ENCODE data around the gene MYO5A. TPM values are rescaled to one million over a fixed set of nuclear protein-coding genes. Genes with fewer than 3 reads are reported as not detected.
A peak's percentile ranks its signal among the peaks of the same experiment; 100 is the strongest.

The MYO5A gene
- polyA plus RNA-seq, 1 donor (not counting 4 experiments of a cell fraction or from before 2014, with no cell fraction given): 53.8 TPM

- Histone ChIP-seq H3K9me3 (ENCODE audit: control insufficient read depth, low read depth, low read length) (no peaks in the 10 kb centered on the region), H3K9me1 (ENCODE audit: control insufficient read depth, extremely low read depth, insufficient read depth, low read length) (no peaks in the 10 kb centered on the region), H3K36me3 (ENCODE audit: control insufficient read depth in 2 of 2, extremely low read depth in 1 of 2, insufficient read depth in 2 of 2, low read length in 2 of 2) (no peaks in the 10 kb centered on the region), H3K9ac (ENCODE audit: control insufficient read depth, extremely low read depth, insufficient read depth, low read length) (no peak overlapping the region), H4K20me1 (ENCODE audit: control insufficient read depth, extremely low read depth, insufficient read depth, low read length) (no peaks in the 10 kb centered on the region), H3K4me1 (ENCODE audit: control insufficient read depth, extremely low read depth, insufficient read depth, low read length) (peaks cover under 1% of the 10 kb centered on the region), H3K4me3 (ENCODE audit: control insufficient read depth in 2 of 3, extremely low read depth in 1 of 3, insufficient read depth in 2 of 3, low read depth in 1 of 3, low read length in 3 of 3) (no peak overlapping the region), H3K27ac (ENCODE audit: control insufficient read depth, insufficient read depth, low read length) (no peak overlapping the region), H2AFZ (ENCODE audit: control insufficient read depth, low read length) (no peak overlapping the region), H3K79me2 (ENCODE audit: control insufficient read depth, insufficient read depth, low read length) (no peaks in the 10 kb centered on the region), H3K4me2 (ENCODE audit: control insufficient read depth, extremely low read depth, insufficient read depth, low read depth, low read length) (no peak overlapping the region), H3K27me3 (ENCODE audit: control insufficient read depth, extremely low read depth, insufficient read depth, low read length) (no peaks in the 10 kb centered on the region)
- no peak for FAIRE-seq
- TF ChIP-seq EZH2 (IDR thresholded peaks at IDR 0.05; ENCODE audit: low read length): no peak
- no peak for TF ChIP-seq CTCF (optimal IDR thresholded peaks at IDR 0.05 in 1 of 3, IDR thresholded peaks at IDR 0.05 in 1 of 3, conservative IDR thresholded peaks at IDR 0.05 in 1 of 3; ENCODE audit: extremely low read depth in 1 of 3, insufficient read depth in 2 of 3, low read length in 3 of 3)
- no peak for DNase-seq (ENCODE audit: low read depth, low spot score)
- dilution Hi-C loops (cut with MboI; ENCODE audit: extremely low pct_ligation_motif_present, low sequenced_read_pairs): no loop called here
Measured at GRCh38 chr15:52301265-52301847, 227.3 kb downstream of the MYO5A start.

- no peak for DNase-seq (ENCODE audit: low read depth, low spot score)
- no peak within 1 kb of the TSS for H3K9ac ChIP-seq (ENCODE audit: control insufficient read depth, extremely low read depth, insufficient read depth, low read length)
- no peak within 1 kb of the TSS for H2AFZ ChIP-seq (ENCODE audit: control insufficient read depth, low read length)
Measured at GRCh38 chr15:52295421-52296001, 233.2 kb downstream of the MYO5A start, which contains the start of gene MYO5C. Gene MYO5C (minus strand): TSS chr15:52295804. CDS start chr15:52295636, 168 bp downstream.

More at GRCh38 chr15:52295421-52296001, 233.2 kb downstream of the MYO5A start, which contains the start of gene MYO5C:
- Histone ChIP-seq H3K9me1 (ENCODE audit: control insufficient read depth, extremely low read depth, insufficient read depth, low read length) (no peaks in the 10 kb centered on the region), H3K36me3 (ENCODE audit: control insufficient read depth in 2 of 2, extremely low read depth in 1 of 2, insufficient read depth in 2 of 2, low read length in 2 of 2) (no peaks in the 10 kb centered on the region), H3K27ac (ENCODE audit: control insufficient read depth, insufficient read depth, low read length) (no peak within 1 kb of the TSS), H3K27me3 (ENCODE audit: control insufficient read depth, extremely low read depth, insufficient read depth, low read length) (peaks cover 24% of the 10 kb centered on the region), H4K20me1 (ENCODE audit: control insufficient read depth, extremely low read depth, insufficient read depth, low read length) (no peaks in the 10 kb centered on the region), H3K4me1 (ENCODE audit: control insufficient read depth, extremely low read depth, insufficient read depth, low read length) (peaks cover 2% of the 10 kb centered on the region), H3K79me2 (ENCODE audit: control insufficient read depth, insufficient read depth, low read length) (no peaks in the 10 kb centered on the region), H3K4me3 (ENCODE audit: control insufficient read depth in 2 of 3, extremely low read depth in 1 of 3, insufficient read depth in 2 of 3, low read depth in 1 of 3, low read length in 3 of 3) (peak within 1 kb of the TSS; percentile 39 to 60 (median 50)), H3K9me3 (ENCODE audit: control insufficient read depth, low read depth, low read length) (no peaks in the 10 kb centered on the region), H3K4me2 (ENCODE audit: control insufficient read depth, extremely low read depth, insufficient read depth, low read depth, low read length) (peak within 1 kb of the TSS; percentile 69)
- no peak for FAIRE-seq
- TF ChIP-seq CTCF (optimal IDR thresholded peaks at IDR 0.05 in 1 of 3, IDR thresholded peaks at IDR 0.05 in 1 of 3, conservative IDR thresholded peaks at IDR 0.05 in 1 of 3; ENCODE audit: extremely low read depth in 1 of 3, insufficient read depth in 2 of 3, low read length in 3 of 3) (no peak), EZH2 (IDR thresholded peaks at IDR 0.05; ENCODE audit: low read length) (no peak)
- dilution Hi-C loops (cut with MboI; ENCODE audit: extremely low pct_ligation_motif_present, low sequenced_read_pairs): no loop called here
